Trophoblast cell (in vitro differentiated cells and primary cell): ENCODE data around the gene C6orf62.
"Not testable (repeated sequence)": the region's sequence is repeated elsewhere in the genome, so short reads cannot be mapped to it uniquely, and the experiment has no call there.

ENCODE experiments used
- DNase-seq, 2 donors: peaks; one replicate each; pipeline ENCODE4 v3.0.0-alpha.2; 2016
- H2AFZ ChIP-seq: 2 replicates; pipeline ENCODE4 v1.6.1; 2013; ENCODE audit warnings: low read length, moderate library complexity, mild to moderate bottlenecking; ENCODE audit not compliant: insufficient read depth, poor library complexity
- H2AK5ac ChIP-seq: 2 replicates; pipeline ENCODE4 v1.6.1; 2013; ENCODE audit warnings: mild to moderate bottlenecking, low read length
- H2BK120ac ChIP-seq: 2 replicates; pipeline ENCODE4 v1.6.1; 2013; ENCODE audit warnings: low read length, mild to moderate bottlenecking, moderate library complexity; ENCODE audit not compliant: insufficient read depth, poor library complexity
- H2BK12ac ChIP-seq: 2 replicates; pipeline ENCODE4 v1.6.1; 2013; ENCODE audit warnings: mild to moderate bottlenecking, low read length, moderate library complexity
- H2BK5ac ChIP-seq: 2 replicates; pipeline ENCODE4 v1.6.1; 2013; ENCODE audit warnings: low read length, low read depth, moderate library complexity, mild to moderate bottlenecking; ENCODE audit not compliant: poor library complexity
- H3K14ac ChIP-seq: 2 replicates; pipeline ENCODE4 v1.6.1; 2013; ENCODE audit warnings: mild to moderate bottlenecking, low read length
- H3K18ac ChIP-seq: 2 replicates; pipeline ENCODE4 v1.6.1; 2013; ENCODE audit warnings: mild to moderate bottlenecking, low read length
- H3K23ac ChIP-seq: 2 replicates; pipeline ENCODE4 v1.6.1; 2013; ENCODE audit warnings: low read length
- H3K27ac ChIP-seq: 2 replicates; pipeline ENCODE4 v1.5.1; 2013; ENCODE audit warnings: low read depth, mild to moderate bottlenecking, inconsistent platforms, low read length, moderate library complexity
- H3K27me3 ChIP-seq: 2 replicates; pipeline ENCODE4 v1.6.1; 2013; ENCODE audit warnings: inconsistent platforms, mild to moderate bottlenecking, low read length, moderate library complexity; ENCODE audit not compliant: insufficient read depth
- H3K36me3 ChIP-seq, 2 experiments: 1 replicate in 1 of 2; 2 replicates in 1 of 2; pipeline ENCODE4 v1.6.1; 2013; ENCODE audit warnings: low read length in 2 of 2, mild to moderate bottlenecking in 2 of 2, moderate library complexity in 1 of 2; ENCODE audit not compliant: insufficient read depth in 2 of 2, control insufficient read depth in 1 of 2
- H3K4ac ChIP-seq: 2 replicates; pipeline ENCODE4 v1.6.1; 2013; ENCODE audit warnings: low read depth, mild to moderate bottlenecking, low read length, moderate library complexity
- H3K4me1 ChIP-seq, 2 experiments: 1 replicate in 1 of 2; 2 replicates in 1 of 2; pipeline ENCODE4 v1.6.1; 2013; ENCODE audit warnings: low read length in 2 of 2, mild to moderate bottlenecking in 2 of 2, moderate library complexity in 1 of 2; ENCODE audit not compliant: insufficient read depth in 2 of 2, control insufficient read depth in 1 of 2
- H3K4me2 ChIP-seq: 2 replicates; pipeline ENCODE4 v1.6.1; 2013; ENCODE audit warnings: inconsistent platforms, mild to moderate bottlenecking, low read length, moderate library complexity
- H3K4me3 ChIP-seq: 2 replicates; pipeline ENCODE4 v1.5.1; 2013; ENCODE audit warnings: mild to moderate bottlenecking, low read depth, low read length, inconsistent platforms
- H3K79me1 ChIP-seq: one replicate; pipeline ENCODE4 v1.6.1; 2013; ENCODE audit warnings: low read length
- H3K79me2 ChIP-seq: 2 replicates; pipeline ENCODE4 v1.6.1; 2013; ENCODE audit warnings: low read length, mild to moderate bottlenecking; ENCODE audit not compliant: control insufficient read depth, insufficient read depth, poor library complexity
- H3K9ac ChIP-seq: 2 replicates; pipeline ENCODE4 v1.6.1; 2013; ENCODE audit warnings: mild to moderate bottlenecking, low read length
- H3K9me3 ChIP-seq: 2 replicates; pipeline ENCODE4 v1.6.1; 2013; ENCODE audit warnings: low read depth, mild to moderate bottlenecking, control low read depth, inconsistent platforms, low read length; ENCODE audit not compliant: insufficient read depth
- H4K12ac ChIP-seq: 2 replicates; pipeline ENCODE4 v1.6.1; 2013; ENCODE audit warnings: low read depth, mild to moderate bottlenecking, low read length, moderate library complexity
- H4K8ac ChIP-seq: 2 replicates; pipeline ENCODE4 v1.6.1; 2013; ENCODE audit warnings: low read depth, mild to moderate bottlenecking, low read length, moderate library complexity
- H4K91ac ChIP-seq: one replicate; pipeline ENCODE4 v1.6.1; 2013; ENCODE audit warnings: low read depth, mild to moderate bottlenecking, low read length, moderate library complexity
- WGBS: extraction: QIAGEN DNeasy Blood & Tissue Kit; methylation state at CpG from one replicate; pipeline ENCODE4 v1.1.7; 2013; ENCODE audit warnings: missing lambda C conversion rate; ENCODE audit not compliant: insufficient read length, insufficient coverage; ENCODE audit errors: extremely low coverage; 5-methylcytosine and 5-hydroxymethylcytosine counted together

Gene C6orf62

DNA sequence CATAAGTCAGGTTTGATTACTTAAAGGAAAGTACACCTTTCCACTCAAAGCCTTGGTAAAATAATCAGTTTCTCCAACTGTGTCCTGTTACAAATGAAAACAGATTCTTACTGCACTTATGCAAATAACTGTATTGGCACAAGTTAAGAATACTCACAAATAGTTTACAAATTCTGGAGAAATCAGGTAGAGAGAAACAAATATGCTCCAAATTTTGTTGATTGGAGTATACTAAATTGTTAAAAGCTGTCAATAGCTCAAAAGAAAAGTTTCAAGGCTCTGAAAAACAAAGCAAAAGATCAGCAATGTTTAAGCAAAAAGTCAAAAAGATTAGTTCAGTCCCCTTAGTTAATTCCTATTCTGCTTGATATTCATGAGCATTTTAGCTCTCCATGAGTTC lies 48.5 kb downstream of the C6orf62 start:
- not testable (repeated sequence) for H4K91ac ChIP-seq, H3K4me1 ChIP-seq, H2AFZ ChIP-seq, DNase-seq, H3K9me3 ChIP-seq, H3K36me3 ChIP-seq, H3K23ac ChIP-seq, H3K27me3 ChIP-seq, H2BK12ac ChIP-seq, H2AK5ac ChIP-seq, H3K18ac ChIP-seq, H3K14ac ChIP-seq, H3K4me3 ChIP-seq, H3K4ac ChIP-seq, H4K8ac ChIP-seq, H3K27ac ChIP-seq, H3K79me1 ChIP-seq, H3K4me2 ChIP-seq, H4K12ac ChIP-seq, H3K79me2 ChIP-seq, H2BK5ac ChIP-seq, H3K9ac ChIP-seq, H2BK120ac ChIP-seq

DNA sequence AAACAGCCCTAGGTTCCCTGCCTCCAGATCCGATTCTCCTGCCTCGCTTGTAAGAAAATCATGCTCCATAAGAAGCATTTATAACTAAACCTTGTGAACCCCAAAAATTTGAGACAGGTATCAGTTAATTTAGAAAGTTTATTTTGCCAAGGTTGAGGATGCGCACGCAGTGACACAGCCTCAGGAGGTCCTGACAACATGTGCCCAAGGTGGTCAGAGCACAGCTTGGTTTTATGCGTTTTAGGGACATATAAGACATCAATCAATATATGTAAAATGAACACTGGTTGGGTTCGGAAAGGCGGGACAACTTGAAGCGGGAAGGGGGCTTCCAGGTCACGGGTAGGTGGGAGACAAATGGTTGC lies 50.0 kb downstream of the C6orf62 start:
- no peak overlapping the region for H4K8ac ChIP-seq
- H3K36me3 ChIP-seq = peaks cover 0 to 2% of the 10 kb centered on the region in 2 experiments
- H3K23ac ChIP-seq = no peak overlapping the region
- H3K9me3 ChIP-seq = peaks cover 3% of the 10 kb centered on the region
- no peak for DNase-seq
- H2AK5ac ChIP-seq = no peak overlapping the region
- no peak overlapping the region for H2AFZ ChIP-seq
- no peak overlapping the region for H2BK5ac ChIP-seq
- no peak overlapping the region for H3K14ac ChIP-seq
- peaks cover 7% of the 10 kb centered on the region for H3K79me2 ChIP-seq
- H2BK12ac ChIP-seq = no peak overlapping the region
- no peak overlapping the region for H3K4me3 ChIP-seq
- no peak overlapping the region for H3K4me2 ChIP-seq
- no peak overlapping the region for H3K4ac ChIP-seq
- peaks cover 0 to 3% of the 10 kb centered on the region in 2 experiments for H3K4me1 ChIP-seq
- no peak overlapping the region for H3K9ac ChIP-seq
- no CpG with 5 or more reads among the region's 9 CpGs for WGBS
- no peaks in the 10 kb centered on the region for H3K27me3 ChIP-seq
- no peak overlapping the region for H3K27ac ChIP-seq
- H4K12ac ChIP-seq = no peak overlapping the region
- H3K18ac ChIP-seq = no peak overlapping the region
- H4K91ac ChIP-seq = no peak overlapping the region
- peaks cover 10% of the 10 kb centered on the region for H3K79me1 ChIP-seq
- no peak overlapping the region for H2BK120ac ChIP-seq

DNA sequence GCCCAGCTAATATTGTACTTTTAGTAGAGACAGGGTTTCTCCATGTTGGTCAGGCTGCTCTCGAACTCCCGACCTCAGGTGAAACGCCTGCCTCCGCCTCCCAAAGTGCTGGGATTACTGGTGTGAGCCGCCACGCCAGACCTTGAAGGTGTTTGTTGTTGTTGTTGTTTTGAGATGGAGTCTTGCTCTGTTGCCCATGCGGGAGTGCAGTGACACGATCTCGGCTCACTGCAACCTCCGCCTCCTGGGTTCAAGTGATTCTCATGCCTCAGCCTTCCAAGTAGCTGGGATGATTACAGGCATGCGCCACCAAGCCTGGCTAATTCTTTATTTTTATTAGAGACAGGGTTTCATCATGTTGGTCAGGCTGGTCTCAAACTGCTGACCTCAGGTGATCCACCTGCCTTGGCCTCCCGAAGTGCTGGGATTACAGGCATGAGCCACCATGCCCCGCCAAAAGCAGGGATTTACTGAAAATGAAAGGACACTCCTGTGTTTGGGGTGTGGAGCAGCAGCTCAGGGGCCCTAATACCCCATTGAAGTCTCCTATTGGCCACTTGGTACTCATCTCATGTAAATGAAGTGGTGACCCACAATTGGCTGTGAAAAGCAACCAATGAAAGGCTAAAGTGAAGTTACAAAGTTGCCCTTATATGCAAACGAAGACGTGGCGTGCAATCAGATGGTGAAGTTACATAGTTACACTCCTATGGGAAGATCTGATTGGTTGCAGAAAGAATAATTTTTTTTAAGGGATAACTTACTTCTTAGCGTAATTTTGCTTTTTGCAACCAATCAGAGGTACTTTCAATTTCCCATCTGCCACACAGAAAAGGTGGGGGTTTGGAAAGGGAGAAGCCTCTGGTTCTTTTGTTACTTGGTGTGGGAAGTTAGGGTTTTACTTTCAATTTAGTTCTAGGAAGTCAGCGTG lies 50.6 kb downstream of the C6orf62 start:
- H3K9me3 ChIP-seq, H2AK5ac ChIP-seq, H3K14ac ChIP-seq, H4K91ac ChIP-seq, H4K8ac ChIP-seq, H2BK120ac ChIP-seq, H2AFZ ChIP-seq, H3K4ac ChIP-seq, DNase-seq, H3K4me1 ChIP-seq, H3K18ac ChIP-seq, H3K23ac ChIP-seq, H3K36me3 ChIP-seq, H3K27ac ChIP-seq, H3K9ac ChIP-seq, H2BK5ac ChIP-seq, H3K27me3 ChIP-seq, H3K79me1 ChIP-seq, H2BK12ac ChIP-seq, H3K79me2 ChIP-seq, H3K4me3 ChIP-seq, H3K4me2 ChIP-seq, H4K12ac ChIP-seq: not testable (repeated sequence)
- no CpG with 5 or more reads among the region's 18 CpGs for WGBS

DNA sequence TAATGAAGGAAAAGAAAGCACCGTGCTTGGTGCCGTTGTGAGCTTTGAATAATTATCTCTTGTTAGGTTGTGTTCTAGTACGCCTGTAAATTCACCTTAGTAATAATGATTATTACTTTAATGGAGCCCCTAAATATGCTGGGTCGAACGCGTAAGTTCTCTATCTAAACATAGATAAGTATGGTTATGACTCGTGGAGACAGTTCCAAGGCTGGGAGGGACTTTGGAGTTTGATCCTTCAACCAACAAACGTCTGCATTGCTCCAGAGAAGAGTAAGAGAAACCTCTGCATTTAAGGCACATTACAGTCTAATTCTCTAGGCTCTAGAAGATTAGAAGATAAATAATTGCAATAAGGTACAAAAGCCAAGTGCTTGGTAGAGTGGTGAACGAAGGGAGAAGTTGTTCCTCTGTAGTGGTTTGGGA lies 51.6 kb downstream of the C6orf62 start:
- peak overlapping the region; percentile 69 for H3K4me3 ChIP-seq
- peaks cover 0 to 3% of the 10 kb centered on the region in 2 experiments for H3K4me1 ChIP-seq
- no peak overlapping the region for H2BK12ac ChIP-seq
- WGBS = no CpG with 5 or more reads among the region's 9 CpGs
- H3K79me1 ChIP-seq = peaks cover 10% of the 10 kb centered on the region
- no peaks in the 10 kb centered on the region for H3K27me3 ChIP-seq
- peak overlapping the region; percentile 89 for H3K27ac ChIP-seq
- peak overlapping the region; percentile 57 for H2BK120ac ChIP-seq
- no peak overlapping the region for H3K23ac ChIP-seq
- H4K12ac ChIP-seq = peak overlapping the region; percentile 80
- H4K8ac ChIP-seq = peak overlapping the region; percentile 93
- peak overlapping the region; percentile 51 for H2BK5ac ChIP-seq
- no peak overlapping the region for H2AK5ac ChIP-seq
- H3K79me2 ChIP-seq = peaks cover 7% of the 10 kb centered on the region
- peak overlapping the region; percentile 15 for H3K4ac ChIP-seq
- H3K14ac ChIP-seq = peak overlapping the region; percentile 58
- peak overlapping the region; percentile 72 for H3K18ac ChIP-seq
- H3K4me2 ChIP-seq = peak overlapping the region; percentile 67
- peaks cover 2% of the 10 kb centered on the region for H3K9me3 ChIP-seq
- peaks cover 6% of the 10 kb centered on the region in 2 experiments for H3K36me3 ChIP-seq
- H4K91ac ChIP-seq = peak overlapping the region; percentile 78
- no peak for DNase-seq
- H3K9ac ChIP-seq = peak overlapping the region; percentile 61
- peak overlapping the region; percentile 72 for H2AFZ ChIP-seq
